G401.6 (cell line): ENCODE results near the gene CRYGB.

Source experiments
- FAIRE-seq: peaks from 2 replicates; lab custom pipeline; 2012; peaks lifted over from hg19 to GRCh38; lab: Jason Lieb, UNC

The CRYGB gene, protein sequence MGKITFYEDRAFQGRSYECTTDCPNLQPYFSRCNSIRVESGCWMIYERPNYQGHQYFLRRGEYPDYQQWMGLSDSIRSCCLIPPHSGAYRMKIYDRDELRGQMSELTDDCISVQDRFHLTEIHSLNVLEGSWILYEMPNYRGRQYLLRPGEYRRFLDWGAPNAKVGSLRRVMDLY

DNA sequence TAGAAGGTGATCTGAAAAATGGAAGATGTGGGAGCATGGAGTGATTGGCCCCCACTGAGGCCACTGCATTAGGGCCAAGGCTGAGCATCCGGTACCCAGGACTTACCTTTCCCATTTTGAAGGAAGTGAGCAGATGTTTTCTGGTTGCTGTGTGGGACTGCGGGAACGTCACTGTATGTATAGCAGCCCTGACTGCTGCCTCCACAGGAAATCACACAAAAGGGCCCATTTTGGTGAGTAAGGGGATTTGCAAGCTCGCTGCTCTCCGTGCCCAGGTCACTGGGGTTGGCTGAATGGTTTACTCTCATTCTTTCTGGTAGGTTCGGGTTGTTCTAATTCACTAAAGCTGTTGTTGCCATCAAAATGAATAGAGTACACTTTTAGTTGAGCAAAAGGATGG, at the start of gene CRYGB:
CRYGB (minus strand) TSS at position 153 of the 400 bp plus-strand sequence; CDS start at position 115, 38 bp downstream.
- FAIRE-seq = no peak

DNA sequence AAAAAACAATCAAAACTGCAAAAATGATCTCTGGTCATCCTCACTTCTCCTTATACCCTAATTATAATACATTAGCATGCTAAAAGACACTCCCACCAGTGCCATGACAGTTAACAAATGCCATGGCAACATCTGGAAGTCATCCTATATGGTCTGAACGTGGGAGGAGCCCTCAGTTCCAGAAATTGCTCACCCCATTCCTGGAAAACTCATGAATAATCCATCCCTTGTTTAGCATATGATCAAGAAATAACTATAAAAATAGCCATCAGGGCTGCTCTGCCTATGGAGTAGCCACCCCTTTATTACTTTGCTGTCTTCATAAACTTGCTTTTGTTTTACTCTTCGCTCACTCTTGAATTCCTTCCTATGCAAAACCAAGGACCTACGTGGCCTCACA, 49.6 kb upstream of the CRYGB start:
- no peak for FAIRE-seq

DNA sequence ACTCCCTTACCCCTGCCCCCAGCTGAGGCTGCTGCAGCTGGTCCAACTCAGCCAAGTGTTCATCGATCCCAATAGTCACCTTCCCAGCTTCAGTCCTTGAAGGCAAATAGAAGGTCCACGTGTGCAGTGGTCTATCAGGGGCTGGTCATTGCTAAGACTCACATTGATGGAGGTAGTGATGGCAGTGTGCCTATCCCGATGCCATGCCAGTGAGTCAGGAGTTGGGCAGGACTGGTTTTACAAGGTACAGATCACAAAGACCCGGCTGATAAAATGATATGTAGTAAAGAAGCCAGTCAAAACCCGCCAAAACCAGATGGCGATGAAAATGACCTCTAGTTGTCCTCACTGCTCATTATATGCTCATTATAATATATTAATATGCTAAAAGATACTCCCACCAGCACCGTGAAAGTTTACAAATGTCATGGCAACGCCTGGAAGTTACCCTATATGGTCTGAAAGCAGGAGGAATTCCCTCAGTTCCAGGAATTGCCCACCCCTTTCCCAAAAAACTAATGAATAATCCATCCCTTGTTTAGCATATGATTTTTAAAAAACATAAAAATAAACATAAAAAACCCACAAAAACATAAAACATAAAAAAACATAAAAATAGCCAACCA, 46.8 kb upstream of the CRYGB start:
- no peak for FAIRE-seq

DNA sequence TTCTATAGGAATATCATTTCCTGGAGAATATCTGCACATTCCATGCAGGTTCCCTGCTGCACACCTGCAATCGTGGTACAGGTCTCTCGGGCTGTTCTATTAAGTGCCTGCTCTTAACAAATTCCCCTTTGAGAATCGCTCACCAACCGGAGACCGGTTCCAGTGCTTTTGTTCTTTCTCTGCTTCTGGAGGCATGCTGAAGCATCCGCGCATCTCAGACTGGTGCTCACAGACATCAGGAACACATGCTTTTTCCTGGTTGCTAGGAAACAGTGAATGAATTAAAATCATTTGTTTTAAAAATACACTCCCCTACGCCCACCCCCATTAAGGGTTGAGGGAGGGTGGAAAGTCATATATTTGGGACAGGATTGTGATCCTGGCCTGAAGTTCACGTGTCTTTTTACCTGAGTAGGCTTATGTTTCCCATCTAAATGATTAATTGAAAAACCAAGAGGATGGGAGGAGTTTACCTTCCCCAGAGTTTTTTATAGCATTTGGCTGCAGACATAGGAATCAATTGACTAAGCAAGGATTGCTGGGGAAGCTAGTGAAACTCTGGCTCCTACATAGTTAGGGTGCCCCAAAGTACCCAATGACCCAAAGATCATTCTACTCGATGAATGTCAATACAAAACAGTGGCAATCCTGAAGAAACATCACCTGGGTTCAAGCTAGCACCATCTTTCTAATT, 44.0 kb upstream of the CRYGB start, which contains the start of gene C2orf80:
C2orf80 (minus strand) TSS at position 221 of the 694 bp plus-strand sequence. CDS start 3,044 bp downstream, outside the sequence.
- FAIRE-seq = no peak

DNA sequence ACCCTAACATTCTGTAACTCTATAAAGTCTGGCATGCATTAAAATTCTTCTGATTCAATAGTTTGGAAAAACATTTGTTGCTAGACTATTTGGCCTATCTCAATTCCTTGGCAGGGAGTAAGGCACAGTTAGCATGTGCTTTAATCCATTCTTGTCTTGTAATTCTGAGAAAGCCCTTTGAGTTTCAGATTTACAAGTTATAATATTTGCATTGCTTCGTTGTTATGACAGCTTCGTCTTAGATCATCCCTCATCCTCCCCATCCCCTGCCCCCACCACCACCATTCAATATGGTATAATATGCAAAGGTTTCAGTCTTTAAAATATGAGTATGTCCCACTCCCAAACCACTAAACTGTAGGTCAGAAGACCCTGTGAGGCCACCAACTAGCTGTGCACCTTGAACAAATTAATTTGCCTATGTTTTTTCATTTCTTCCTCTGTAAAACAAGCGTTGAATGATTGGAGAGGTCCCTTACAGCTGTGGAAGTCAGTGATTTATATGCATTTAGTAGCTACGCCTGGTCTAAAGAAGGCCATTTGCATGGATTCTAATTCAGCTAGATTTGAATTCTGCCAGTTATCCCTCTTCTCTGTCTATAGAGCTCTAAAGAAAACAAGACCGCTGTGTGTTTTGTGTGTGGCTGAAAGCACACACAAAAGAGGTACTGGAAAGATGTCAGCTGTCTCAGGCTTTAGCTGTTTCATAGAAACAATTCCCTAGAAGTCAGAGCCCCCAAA, 43.3 kb upstream of the CRYGB start:
- no peak for FAIRE-seq

DNA sequence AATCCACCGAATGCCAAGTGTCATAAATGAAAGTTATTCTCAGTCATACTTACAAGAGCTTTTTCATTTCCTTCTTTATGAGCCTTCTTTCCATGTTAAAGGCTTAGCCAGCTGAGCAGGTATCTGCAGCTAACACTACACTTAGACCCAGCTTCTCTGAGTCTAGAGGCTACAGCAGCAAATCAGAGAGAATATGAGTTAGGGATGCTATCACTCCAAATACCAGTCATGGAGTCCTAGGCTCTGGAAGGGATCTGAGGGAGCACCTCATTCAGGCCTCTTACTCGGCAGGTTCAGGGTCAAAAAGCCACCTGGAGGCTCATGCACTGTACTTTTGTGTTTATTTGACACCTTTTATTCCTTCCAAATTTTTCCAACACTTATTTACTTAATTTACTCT, 40.9 kb upstream of the CRYGB start:
- FAIRE-seq = no peak

DNA sequence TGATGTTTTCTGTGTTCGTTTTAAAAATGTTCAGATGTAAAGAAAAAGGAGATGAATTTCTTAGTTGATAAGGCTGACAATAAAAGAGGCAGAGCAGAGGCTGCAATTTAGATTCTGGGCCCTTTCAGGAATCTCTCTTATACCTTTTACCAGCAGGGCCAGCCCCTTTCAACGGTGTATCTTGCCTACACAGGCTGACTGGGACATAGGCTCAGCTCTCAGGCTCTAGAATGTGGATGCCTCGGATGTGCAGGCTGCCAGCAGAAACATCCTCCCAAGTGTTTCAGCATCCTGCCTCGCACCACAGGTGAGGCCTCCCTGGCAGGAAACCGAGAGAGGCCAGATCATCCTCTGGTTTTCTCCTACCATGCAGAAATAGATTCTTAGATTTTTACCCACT, 40.5 kb upstream of the CRYGB start:
- FAIRE-seq = no peak

DNA sequence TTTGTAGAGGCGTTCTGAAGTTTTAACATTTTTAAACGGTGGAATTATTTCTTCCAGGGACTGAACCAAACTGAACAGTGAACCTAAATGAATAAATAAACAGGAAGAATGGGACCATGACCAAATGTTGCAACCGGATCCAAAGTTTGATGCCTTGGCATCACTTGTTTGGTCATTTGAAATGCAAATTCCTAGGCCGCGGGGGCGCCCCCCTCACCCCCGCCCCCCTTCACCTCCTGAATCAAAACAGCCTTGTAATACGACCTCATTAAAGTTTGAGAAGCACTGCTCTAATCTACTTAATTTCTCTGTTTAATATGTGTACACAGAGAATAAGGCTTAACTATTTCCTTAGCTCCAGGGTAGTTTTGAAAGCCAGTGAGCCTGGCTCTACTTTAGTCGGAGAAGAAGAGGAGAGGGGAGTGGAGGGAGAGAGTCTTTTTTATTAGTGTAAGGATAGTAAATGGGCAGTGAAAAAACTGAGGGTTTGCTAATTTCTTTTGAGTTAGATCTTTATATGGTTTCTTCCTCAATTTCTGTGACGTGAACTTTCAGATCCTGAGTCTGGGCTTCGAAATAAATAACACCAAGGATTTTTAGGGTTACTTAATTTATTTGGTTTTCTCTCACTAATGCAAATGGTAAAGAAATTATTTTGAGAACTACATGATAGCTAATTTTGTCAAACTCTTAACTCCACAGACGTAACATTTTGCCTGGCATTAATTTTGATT, 38.2 kb upstream of the CRYGB start:
- FAIRE-seq = no peak

DNA sequence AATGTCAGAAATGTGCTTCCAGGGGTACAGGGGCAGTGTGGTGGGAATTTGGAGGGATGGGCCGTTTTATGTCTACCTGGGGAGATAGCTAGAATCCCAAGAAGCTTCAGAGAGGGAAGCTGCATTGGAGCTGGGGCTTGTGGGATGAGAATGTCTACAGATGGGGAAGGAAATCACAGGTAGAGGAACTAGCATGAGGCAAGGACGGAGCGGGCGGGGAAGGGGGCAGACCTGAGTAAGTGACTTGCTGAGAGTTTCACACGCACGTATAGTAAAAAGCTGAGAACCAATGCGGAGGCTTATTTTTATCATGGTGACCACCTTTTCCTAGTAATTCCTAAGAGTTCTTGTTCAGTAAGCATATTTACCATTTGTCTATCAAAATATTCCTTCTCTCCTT, 37.6 kb upstream of the CRYGB start:
- no peak for FAIRE-seq

DNA sequence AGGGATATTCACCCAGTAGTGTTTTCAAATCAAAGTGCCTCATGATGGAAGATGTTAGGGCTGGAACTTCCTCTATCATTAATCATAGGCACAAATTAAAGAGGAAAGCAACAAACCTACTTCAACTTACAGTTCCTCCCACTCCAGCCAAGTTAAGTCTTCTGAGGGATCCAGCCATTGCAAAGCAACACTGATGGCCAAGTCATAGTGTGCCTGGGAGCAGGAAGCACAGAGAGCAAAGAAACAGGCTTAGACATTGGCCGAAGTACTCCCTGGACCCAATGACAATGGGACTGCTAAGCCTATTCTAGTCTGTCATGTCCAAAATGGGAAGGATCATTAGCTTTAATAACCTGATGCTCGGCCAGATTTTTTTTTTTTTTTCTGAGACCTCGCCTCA, 36.9 kb upstream of the CRYGB start:
- FAIRE-seq = no peak

DNA sequence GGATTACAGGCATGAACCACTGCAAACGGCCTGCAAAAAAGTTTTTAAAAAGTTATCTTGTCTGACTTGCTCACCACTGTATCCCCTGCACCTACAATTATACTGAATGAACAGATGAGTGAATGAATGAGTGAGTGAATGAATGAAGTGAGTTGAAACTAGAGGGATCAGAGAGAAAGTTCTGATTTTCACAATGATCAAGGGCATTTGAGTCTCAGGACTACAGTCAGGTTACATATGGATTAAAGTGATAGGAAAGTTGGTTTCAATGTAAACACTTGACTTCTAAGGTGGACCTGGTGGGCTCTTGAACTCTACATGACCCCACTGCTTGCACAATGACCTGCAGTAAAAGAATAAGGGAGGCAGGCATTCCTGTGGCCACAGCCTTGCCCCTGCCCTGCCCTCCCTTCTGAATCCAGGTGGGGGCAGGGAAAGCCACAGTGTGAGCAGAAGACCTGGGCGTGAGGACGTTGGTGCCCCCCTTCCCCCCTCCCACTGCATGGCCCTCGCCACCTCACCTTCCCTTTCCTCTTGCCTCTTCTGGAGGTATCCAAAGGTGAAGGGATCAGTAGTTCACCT, 33.2 kb upstream of the CRYGB start:
- no peak for FAIRE-seq

DNA sequence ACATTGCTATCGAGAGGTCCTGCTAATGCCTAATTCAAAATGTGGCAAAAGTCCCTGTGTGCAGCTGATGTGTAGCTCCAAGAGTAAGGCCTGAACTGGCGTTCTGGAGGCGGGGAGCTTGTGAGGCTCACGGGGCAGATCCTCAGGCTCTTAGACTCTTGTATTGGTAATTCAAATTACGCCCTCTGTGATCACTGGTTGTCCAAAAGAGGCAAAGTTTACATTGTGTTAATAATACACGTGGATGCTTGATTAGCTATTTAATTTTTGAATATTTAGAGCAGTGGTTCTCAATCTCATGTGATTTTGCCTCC, 29.8 kb upstream of the CRYGB start:
- FAIRE-seq = no peak

DNA sequence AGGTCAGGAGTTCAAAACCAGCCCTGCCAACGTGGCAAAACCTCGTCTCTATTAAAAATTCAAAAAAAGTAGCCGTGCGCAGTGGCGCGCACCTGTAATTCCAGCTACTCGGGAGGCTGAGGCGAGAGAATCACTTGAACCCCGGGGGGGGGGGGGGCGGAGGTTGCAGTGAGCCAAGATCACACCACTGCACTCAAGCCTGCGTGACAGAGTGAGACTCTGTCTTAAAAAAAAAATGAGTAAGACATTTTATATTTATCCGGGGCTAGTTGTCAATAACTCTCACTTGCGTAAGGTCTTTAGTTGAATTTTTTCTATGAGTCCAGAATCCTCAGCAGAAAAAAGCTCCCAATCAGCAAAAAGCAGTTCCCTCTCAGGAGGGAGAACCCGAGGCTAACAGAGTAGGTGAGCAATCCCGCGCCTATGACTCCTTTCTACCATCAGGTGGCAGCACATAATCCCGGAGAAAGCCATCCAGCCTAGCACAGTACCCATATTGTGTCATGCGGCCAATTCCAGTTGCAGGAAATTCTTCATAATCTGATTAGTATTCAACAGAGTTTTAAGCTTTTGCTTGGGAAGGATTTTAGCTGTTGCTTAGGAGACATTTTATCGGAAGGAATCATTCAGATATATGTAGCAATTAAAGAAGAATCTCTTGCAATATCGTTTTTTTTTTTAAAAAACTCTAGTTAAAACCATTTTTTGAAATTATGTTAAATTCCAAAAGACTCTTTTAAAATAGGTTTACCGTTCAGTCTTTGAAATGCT, 29.3 kb upstream of the CRYGB start:
- peak; percentile 97 for FAIRE-seq

DNA sequence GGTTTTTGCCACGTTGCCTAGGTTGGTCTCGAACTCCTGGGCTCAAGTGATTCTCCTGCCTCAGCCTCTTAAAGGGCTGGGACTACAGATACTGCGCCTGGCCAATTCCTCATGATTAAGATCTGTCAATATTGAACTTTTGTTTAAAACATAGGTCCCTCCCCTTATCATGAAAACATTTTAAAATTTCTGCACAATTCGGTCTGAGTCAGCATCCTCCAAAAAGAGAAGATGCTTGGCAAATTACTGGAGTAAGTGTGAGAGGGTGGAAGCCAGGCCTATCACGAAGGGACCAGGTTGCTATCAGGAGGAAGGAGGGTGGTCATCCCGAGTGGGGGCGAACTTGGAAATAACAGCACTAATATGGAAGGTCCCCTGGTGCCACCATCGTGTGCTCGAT, 28.2 kb upstream of the CRYGB start:
- no peak for FAIRE-seq

DNA sequence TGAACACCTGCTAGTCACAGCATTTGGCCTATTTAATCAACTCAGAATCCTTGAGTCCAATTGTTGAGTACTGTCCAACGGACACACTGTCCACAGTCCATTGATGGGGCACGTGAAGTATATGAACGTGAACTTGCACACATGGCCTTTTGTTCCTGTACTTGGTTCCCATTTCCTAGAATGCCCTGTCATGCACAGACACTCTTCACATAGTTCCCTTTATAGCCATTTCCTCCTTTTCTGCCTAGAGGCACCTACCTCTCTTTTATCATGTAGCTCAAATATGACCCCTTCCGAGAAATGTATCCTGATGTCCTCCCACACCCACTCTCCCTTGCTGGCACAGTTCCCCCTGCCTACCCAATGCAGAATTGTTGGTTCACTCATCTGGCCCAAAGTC, 26.2 kb upstream of the CRYGB start:
- FAIRE-seq = no peak

DNA sequence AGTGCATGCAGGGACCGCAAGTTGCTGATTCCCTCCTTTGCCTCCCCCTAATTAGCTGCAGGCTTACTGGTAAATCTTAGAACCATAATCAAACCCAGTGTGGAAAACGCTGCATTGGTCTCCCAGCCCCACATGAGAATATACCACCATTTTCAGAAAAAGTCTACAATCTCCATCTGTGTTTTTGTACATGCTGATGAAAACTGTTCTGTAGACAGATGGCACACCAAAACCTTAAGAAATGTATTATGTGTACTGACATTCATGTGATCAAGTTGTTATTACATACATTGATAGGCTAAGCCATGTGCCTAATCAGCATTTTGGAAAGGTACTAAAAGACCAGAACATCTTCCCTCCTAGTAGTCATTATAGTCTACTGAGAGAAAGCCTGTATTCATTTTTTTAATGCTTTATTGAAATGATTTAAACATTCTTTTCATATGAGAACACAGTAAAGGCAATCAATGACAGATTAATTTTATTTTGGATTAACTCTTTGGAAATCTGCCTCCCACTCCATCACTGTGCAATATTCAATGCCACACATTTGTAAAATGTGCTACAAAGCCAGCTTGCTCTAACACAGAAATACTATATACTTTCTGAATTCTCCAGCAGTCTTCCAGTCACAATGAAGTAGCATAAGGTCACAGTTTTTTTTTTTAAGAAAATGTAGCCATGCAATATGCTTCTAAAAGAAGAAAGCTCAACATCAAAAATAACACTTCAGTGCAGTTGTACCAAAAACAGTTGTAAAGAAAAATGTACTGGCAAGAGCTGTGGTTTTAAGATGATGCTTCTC, 19.2 kb upstream of the CRYGB start:
- FAIRE-seq = no peak

DNA sequence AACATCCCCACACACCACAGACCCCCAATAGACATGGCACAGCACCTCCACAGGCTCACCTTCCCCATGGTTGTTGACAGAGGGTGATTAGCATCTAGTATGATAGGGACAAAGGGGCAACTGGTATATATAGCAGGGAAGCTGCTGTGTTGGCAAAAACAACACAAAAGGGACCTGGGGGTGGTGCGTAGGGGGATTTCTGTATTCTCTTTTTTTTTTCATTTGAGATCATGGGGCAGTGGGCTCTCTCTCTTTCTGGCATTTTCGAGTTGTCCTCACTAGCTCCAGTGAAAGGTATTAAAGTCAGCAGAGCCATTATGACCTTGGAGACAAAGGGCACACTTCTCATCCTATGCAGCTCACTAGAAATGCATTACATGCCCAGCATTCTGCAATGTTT, 17.5 kb upstream of the CRYGB start, which contains the start of gene CRYGA:
CRYGA (minus strand) TSS at position 101 of the 400 bp plus-strand sequence; CDS start at position 68, 33 bp downstream.
- FAIRE-seq = no peak

DNA sequence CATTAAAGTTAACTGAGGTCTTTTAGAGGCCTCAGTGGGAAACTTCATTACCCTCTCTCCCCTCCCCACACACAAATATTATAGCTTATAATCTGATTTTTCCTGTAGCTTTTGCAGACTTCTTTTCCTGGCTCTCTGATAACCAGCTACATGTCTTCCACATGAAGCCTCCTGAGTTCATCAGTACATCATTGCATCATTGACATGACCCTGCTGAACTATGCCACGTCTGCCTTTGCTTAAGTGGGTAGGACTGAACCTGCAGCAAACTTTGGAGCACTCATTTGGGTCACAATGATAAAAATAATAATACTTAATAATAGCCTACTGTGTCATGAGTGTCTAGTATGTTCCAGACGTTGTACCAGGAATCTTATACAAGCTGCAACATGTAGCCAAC, 10.5 kb upstream of the CRYGB start:
- no peak for FAIRE-seq

DNA sequence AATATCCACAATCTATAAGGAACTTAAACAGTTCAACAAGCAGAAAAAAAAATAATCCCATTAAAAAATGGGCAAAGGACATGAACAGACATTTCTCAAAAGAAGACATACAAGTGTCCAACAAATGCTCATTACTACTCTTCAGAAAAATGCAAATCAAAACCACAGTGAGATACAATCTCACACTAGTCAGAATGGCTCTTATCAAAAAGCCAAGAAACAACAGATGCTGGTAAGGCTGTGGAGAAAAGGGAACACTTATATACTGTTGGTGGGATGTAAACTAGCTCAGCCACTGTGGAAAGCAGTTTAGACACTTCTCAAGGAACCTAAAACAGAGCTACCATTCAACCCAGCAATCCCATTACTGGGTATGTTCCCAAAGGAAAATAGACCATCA, 7.2 kb upstream of the CRYGB start:
- no peak for FAIRE-seq

DNA sequence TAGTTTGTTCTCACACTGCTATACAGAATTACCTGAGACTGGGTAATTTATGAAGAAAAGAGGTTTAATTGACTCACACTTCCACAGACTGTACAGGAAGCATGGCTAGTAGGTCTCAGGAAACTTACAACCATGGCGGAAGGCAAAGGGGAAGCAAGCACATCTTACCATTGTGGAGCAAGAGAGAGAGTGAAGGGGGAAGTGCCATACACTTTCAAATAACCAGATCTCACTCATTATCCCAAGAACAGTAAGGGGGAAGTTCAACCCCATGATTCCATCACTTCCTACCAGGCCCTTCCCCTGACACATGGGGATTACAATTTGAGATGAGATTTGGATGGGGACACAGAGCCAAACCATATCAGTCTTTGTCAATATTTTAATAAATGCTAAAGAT, 5.0 kb upstream of the CRYGB start:
- FAIRE-seq = no peak
